OCI-LY3 (cell line): ENCODE measurements around the gene PLK5.

Experiments used
- CTCF ChIP-seq: fragments of 200-600, 300-600 bp; sonication (generic); IDR thresholded peaks from 2 replicates; pipeline ENCODE4 v1.5.1; 2014; ENCODE audit warnings: antibody characterized with exemption, low read length, low read depth
- EZH2phosphoT487 ChIP-seq: fragments of 200-600 bp; shearing (Covaris generic); IDR thresholded peaks from 2 replicates; pipeline ENCODE4 v1.6.1; 2018; ENCODE audit warnings: antibody characterized with exemption, mixed run types, low read depth

- no peak for TF ChIP-seq CTCF
- no peak for TF ChIP-seq EZH2phosphoT487
Observed at GRCh38 chr19:1556390-1557070, 32.7 kb downstream of the PLK5 start.
